ENCODE results near the gene HECTD4.
A peak's percentile ranks its signal among the peaks of the same experiment; 100 is the strongest.

The HECTD4 gene

GRCh38 chr12:112331886-112332285 is 50.3 kb downstream of the HECTD4 start:
- H3K4me3 ChIP-seq (ENCODE audit: control insufficient read depth, low read depth, low read length) = no peak overlapping the region
- no peak for DNase-seq (ENCODE audit: low read depth)
- TF ChIP-seq CTCF (conservative IDR thresholded peaks at IDR 0.05; ENCODE audit: control insufficient read depth, insufficient read depth, low read depth, low read length) = no peak

GRCh38 chr12:112330706-112331105 is 51.5 kb downstream of the HECTD4 start:
- DNase-seq (ENCODE audit: low read depth) = no peak
- no peak for TF ChIP-seq CTCF (conservative IDR thresholded peaks at IDR 0.05; ENCODE audit: control insufficient read depth, insufficient read depth, low read depth, low read length)
- no peak overlapping the region for H3K4me3 ChIP-seq (ENCODE audit: control insufficient read depth, low read depth, low read length)

- TF ChIP-seq CTCF (conservative IDR thresholded peaks at IDR 0.05; ENCODE audit: control insufficient read depth, insufficient read depth, low read depth, low read length) = no peak
- peak; percentile 18 for DNase-seq (ENCODE audit: low read depth)
- H3K4me3 ChIP-seq (ENCODE audit: control insufficient read depth, low read depth, low read length) = no peak overlapping the region
Observed at GRCh38 chr12:112328456-112329124, 53.6 kb downstream of the HECTD4 start.

GRCh38 chr12:112327209-112327938 is 54.9 kb downstream of the HECTD4 start:
- no peak overlapping the region for H3K4me3 ChIP-seq (ENCODE audit: control insufficient read depth, low read depth, low read length)
- DNase-seq (ENCODE audit: low read depth) = no peak
- TF ChIP-seq CTCF (conservative IDR thresholded peaks at IDR 0.05; ENCODE audit: control insufficient read depth, insufficient read depth, low read depth, low read length) = no peak

- H3K4me3 ChIP-seq (ENCODE audit: control insufficient read depth, low read depth, low read length) = no peak overlapping the region
- TF ChIP-seq CTCF (conservative IDR thresholded peaks at IDR 0.05; ENCODE audit: control insufficient read depth, insufficient read depth, low read depth, low read length) = no peak
- no peak for DNase-seq (ENCODE audit: low read depth)
Observed at GRCh38 chr12:112325622-112326207, 56.5 kb downstream of the HECTD4 start.

- no peak for TF ChIP-seq CTCF (conservative IDR thresholded peaks at IDR 0.05; ENCODE audit: control insufficient read depth, insufficient read depth, low read depth, low read length)
- H3K4me3 ChIP-seq (ENCODE audit: control insufficient read depth, low read depth, low read length) = no peak overlapping the region
- DNase-seq (ENCODE audit: low read depth) = no peak
Observed at GRCh38 chr12:112325157-112325556, 57.1 kb downstream of the HECTD4 start.

Measured in fibroblast of mammary gland (primary cell).